ENCODE results near the gene ANK2. TPM values are rescaled to one million over a fixed set of nuclear protein-coding genes. Genes with fewer than 3 reads are reported as not detected.

The ANK2 gene
- total RNA-seq, 1 experiment from 2014 or later = 5.5 TPM

DNA sequence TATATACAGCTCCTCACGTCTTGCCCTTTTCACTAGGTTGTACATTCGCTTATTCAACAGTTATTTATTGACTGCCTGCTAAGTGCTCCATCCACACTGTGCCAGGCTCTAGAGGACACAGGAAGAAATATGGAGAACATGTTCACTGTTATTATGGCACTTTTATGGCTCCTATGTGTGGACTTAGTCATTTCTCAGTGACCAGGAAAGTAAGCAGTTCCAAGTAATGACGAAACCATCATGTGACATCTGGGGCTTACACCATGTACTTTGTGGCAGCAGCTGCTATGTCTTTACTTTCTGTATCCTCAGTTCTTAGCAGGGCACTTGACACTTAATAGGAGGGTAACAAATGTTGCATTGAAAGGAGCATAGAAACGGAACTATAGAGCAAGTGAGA, 278.0 kb downstream of the ANK2 start:
- H3K27ac ChIP-seq (ENCODE audit: low read length) = no peak overlapping the region
- H3K36me3 ChIP-seq (ENCODE audit: control insufficient read depth, insufficient read depth, low read length) = no peaks in the 10 kb centered on the region
- TF ChIP-seq TCF7L2 (IDR thresholded peaks at IDR 0.05; ENCODE audit: low read depth, low read length) (no peak), SIN3A (IDR thresholded peaks at IDR 0.05; ENCODE audit: borderline replicate concordance, insufficient read depth, low read depth, low read length) (no peak), POLR2AphosphoS5 (IDR thresholded peaks at IDR 0.05; ENCODE audit: low read depth, low read length) (no peak)
- TF ChIP-seq, protein P1, sequence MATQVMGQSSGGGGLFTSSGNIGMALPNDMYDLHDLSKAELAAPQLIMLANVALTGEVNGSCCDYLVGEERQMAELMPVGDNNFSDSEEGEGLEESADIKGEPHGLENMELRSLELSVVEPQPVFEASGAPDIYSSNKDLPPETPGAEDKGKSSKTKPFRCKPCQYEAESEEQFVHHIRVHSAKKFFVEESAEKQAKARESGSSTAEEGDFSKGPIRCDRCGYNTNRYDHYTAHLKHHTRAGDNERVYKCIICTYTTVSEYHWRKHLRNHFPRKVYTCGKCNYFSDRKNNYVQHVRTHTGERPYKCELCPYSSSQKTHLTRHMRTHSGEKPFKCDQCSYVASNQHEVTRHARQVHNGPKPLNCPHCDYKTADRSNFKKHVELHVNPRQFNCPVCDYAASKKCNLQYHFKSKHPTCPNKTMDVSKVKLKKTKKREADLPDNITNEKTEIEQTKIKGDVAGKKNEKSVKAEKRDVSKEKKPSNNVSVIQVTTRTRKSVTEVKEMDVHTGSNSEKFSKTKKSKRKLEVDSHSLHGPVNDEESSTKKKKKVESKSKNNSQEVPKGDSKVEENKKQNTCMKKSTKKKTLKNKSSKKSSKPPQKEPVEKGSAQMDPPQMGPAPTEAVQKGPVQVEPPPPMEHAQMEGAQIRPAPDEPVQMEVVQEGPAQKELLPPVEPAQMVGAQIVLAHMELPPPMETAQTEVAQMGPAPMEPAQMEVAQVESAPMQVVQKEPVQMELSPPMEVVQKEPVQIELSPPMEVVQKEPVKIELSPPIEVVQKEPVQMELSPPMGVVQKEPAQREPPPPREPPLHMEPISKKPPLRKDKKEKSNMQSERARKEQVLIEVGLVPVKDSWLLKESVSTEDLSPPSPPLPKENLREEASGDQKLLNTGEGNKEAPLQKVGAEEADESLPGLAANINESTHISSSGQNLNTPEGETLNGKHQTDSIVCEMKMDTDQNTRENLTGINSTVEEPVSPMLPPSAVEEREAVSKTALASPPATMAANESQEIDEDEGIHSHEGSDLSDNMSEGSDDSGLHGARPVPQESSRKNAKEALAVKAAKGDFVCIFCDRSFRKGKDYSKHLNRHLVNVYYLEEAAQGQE (IDR thresholded peaks at IDR 0.05; ENCODE audit: insufficient read depth in 1 of 2, low read depth in 2 of 2, low read length in 1 of 2) = no peak
- TF ChIP-seq, protein P2, sequence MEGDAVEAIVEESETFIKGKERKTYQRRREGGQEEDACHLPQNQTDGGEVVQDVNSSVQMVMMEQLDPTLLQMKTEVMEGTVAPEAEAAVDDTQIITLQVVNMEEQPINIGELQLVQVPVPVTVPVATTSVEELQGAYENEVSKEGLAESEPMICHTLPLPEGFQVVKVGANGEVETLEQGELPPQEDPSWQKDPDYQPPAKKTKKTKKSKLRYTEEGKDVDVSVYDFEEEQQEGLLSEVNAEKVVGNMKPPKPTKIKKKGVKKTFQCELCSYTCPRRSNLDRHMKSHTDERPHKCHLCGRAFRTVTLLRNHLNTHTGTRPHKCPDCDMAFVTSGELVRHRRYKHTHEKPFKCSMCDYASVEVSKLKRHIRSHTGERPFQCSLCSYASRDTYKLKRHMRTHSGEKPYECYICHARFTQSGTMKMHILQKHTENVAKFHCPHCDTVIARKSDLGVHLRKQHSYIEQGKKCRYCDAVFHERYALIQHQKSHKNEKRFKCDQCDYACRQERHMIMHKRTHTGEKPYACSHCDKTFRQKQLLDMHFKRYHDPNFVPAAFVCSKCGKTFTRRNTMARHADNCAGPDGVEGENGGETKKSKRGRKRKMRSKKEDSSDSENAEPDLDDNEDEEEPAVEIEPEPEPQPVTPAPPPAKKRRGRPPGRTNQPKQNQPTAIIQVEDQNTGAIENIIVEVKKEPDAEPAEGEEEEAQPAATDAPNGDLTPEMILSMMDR (IDR thresholded peaks at IDR 0.05) = no peak
- ChIA-PET POLR2A (no interaction called here), CTCF (no interaction called here)
- H3K4me1 ChIP-seq (ENCODE audit: control insufficient read depth, insufficient read depth, low read length) = no peaks in the 10 kb centered on the region
- H3K4me3 ChIP-seq (ENCODE audit: low read depth in 2 of 2, low read length in 2 of 2) = no peak overlapping the region
- no peaks in the 10 kb centered on the region for H3K27me3 ChIP-seq (ENCODE audit: control insufficient read depth, insufficient read depth, low read length)
- no peaks in the 10 kb centered on the region for H3K9me3 ChIP-seq (ENCODE audit: control insufficient read depth, insufficient read depth, low read depth, low read length)
- intact Hi-C loops (cut with micrococcal nuclease; ENCODE audit: unreplicated experiment) = no loop called here
- no peak for DNase-seq (ENCODE audit: low read depth, low spot score)
- BruUV-seq (replicated peaks) = no TSS peak
- ATAC-seq = no peak
- in situ Hi-C loops (cut with HindIII; ENCODE audit: low pct_unique_long_range_greater_than_20kb, low sequenced_read_pairs) = no loop called here

DNA sequence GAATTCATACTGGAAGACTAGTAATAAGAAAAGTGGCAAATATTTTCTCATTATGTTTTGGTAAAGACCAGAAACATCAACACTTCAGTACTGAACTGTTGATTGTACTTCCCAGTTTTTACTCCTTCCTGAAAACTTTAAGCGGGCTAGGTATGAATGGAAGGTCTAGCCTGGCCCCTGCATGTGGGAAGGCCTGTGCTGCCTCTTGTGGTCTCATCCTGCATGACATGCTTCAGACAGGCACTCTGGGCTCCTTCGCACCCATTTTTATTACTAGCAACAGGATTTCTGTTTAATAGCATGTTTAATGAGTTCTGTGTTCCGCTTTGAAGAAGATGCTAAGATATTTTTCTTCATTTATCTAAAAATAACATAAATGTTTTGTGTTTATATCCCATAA, 279.1 kb downstream of the ANK2 start:
- H3K27me3 ChIP-seq (ENCODE audit: control insufficient read depth, insufficient read depth, low read length) = no peaks in the 10 kb centered on the region
- in situ Hi-C loops (cut with HindIII; ENCODE audit: low pct_unique_long_range_greater_than_20kb, low sequenced_read_pairs) (no loop called here), intact Hi-C loops (cut with micrococcal nuclease; ENCODE audit: unreplicated experiment) (no loop called here)
- H3K9me3 ChIP-seq (ENCODE audit: control insufficient read depth, insufficient read depth, low read depth, low read length) = no peaks in the 10 kb centered on the region
- TF ChIP-seq TCF7L2 (IDR thresholded peaks at IDR 0.05; ENCODE audit: low read depth, low read length) = no peak
- TF ChIP-seq, protein P1 (IDR thresholded peaks at IDR 0.05; ENCODE audit: insufficient read depth in 1 of 2, low read depth in 2 of 2, low read length in 1 of 2) = no peak
- TF ChIP-seq, protein P2 (IDR thresholded peaks at IDR 0.05) = peak; percentile 67
- TF ChIP-seq SIN3A (IDR thresholded peaks at IDR 0.05; ENCODE audit: borderline replicate concordance, insufficient read depth, low read depth, low read length) = no peak
- no peak for TF ChIP-seq POLR2AphosphoS5 (IDR thresholded peaks at IDR 0.05; ENCODE audit: low read depth, low read length)
- no TSS peak for BruUV-seq (replicated peaks)
- no peaks in the 10 kb centered on the region for H3K36me3 ChIP-seq (ENCODE audit: control insufficient read depth, insufficient read depth, low read length)
- no peaks in the 10 kb centered on the region for H3K4me1 ChIP-seq (ENCODE audit: control insufficient read depth, insufficient read depth, low read length)
- ChIA-PET POLR2A (no interaction called here), CTCF (no interaction called here)
- ATAC-seq = no peak
- no peak overlapping the region for H3K27ac ChIP-seq (ENCODE audit: low read length)
- DNase-seq (ENCODE audit: low read depth, low spot score) = no peak
- H3K4me3 ChIP-seq (ENCODE audit: low read depth in 2 of 2, low read length in 2 of 2) = no peak overlapping the region

Data from Panc1 (cell line).